Kidney tubule cell (primary cell): ENCODE measurements around the gene RNF38.
"Not testable (repeated sequence)": the region's sequence is repeated elsewhere in the genome, so short reads cannot be mapped to it uniquely, and the experiment has no call there.

ENCODE experiments used
- DNase-seq: peaks from one replicate; pipeline ENCODE4 v3.0.0-alpha.2; 2018; ENCODE audit warnings: low spot score

The RNF38 gene

DNA sequence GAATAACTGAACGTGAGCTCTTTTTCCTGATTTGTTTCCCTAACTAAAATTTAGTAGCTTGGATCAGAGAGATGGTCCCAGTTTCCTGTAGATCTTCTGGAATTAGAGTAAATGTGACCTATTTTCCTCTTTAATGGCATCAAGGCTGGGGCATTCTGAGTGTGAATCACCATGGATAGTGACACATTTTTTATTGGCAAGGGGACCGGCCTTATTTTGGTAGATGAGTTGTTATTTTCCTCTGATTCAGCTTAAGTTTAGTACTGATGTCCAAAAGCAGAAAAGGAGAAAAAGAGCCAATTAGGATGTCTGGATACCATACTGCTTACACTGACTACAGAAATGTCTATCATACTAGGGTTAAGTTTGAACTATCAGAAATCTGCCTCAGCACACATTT lies 68.1 kb downstream of the RNF38 start:
- no peak for DNase-seq

DNA sequence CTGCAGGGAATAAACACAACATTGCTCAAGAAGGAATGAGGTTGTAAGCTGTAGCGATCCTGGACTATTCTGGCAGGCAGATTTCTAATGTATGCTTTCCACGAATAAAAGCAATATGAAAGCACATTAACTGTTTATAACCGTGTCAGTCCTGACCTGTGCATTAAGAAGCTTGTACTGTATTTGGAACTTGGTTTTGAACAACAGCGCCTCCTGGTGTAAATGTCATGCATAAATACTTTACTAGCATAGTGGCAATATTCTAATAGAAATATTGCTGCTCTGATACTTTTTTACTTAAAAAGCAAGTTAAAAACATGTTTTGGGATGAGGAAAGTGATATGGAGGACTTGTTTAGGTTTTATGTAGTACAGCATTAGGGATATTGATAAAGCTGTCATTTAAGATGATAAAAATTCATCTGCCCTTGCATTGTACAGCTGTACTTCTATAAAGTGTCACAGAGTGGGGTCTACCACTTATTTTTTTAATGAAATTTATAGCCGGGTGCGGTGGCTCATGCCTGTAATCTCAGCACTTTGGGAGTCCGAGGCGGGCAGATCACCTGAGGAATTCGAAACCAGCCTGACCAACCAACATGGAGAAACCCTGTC lies 71.2 kb downstream of the RNF38 start:
- peak; percentile 80 for DNase-seq

DNA sequence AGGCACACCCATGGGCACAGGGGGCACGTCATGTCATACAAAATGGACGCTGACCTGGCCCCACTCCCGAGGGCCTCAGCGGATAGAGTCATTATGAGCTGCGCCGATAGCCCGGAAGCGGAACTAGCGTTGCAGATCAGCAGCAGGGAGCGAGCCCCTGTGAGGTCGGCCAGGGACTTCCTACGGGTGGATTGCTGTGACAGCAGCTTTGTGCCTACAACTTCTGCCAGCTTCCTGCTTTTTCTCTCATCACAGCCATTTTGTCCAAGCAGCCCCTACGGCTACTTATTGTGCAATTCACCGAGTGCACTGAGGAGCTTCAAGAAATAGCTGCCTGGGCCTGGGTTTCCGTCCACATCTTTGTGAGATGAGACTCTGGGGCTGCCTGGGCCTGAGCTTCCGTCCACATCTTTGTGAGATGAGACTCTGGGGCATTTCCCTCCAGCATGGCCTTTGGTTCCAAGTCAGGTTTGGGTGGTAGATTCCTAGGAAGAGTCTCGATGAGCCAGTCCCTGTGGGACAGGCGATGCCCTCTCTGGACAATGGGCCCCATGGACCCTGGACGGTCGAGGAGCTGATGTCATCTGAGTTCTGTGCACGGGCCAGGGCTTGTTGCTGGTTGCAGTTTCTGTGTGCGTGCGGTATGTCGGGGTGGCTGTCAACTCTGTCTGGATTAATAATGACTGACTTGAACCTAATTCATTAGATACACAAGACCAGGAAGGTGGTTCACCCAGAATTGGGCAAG lies 74.8 kb downstream of the RNF38 start:
- no peak for DNase-seq

DNA sequence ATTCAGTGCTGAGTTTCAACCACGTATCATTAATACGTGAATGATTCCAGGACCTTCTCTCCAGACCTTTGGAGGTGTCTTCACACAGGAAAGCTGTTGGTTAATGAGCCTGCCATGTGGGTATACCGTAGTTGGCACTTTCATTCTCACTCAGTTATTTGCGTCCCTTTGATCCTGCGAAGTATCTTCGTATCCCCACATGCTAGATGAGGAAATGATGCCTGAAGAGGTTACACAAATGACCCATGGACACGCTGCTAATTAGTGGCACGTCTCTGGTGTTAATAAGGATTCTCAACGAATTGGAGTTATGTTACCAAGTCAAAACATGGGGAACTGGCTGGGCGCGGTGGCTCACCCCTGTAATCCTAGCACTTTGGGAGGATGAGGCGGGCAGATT lies 76.1 kb downstream of the RNF38 start:
- DNase-seq = no peak

DNA sequence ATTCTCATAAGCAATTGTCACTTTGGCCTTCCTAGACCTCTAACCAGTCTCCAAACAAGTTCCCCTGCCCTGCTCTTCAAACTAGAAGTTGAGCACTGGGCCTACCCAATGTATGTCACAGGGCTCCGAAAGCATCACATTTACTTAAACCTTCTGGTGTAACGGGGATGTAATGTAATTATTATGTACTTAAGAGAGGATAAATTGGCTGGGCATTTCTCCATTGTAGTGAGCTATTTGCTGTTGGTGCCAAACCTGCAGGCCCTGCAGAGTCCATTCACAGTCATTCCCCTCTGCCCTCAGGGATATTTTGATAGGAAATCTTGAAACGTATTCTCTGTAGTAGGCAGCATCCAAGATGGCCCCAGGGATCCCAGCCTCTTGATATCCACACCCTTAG lies 77.6 kb downstream of the RNF38 start:
- DNase-seq = no peak

DNA sequence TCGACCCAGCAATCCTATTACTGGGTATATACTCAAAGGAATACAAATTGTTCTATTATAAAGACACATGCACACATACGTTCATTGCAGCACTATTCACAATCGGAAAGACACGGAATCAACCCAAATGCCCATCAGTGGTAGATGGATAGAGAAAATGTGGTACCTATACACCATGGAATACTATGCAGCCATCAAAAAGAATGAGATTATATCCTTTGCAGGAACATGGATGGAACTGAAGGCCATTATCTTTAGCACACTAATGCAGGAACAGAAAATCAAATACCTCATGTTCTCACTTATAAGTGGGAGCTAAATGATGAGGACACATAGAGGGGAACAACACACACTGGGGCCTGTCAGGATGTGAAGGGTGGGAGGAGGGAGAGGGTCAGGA lies 78.2 kb downstream of the RNF38 start:
- not testable (repeated sequence) for DNase-seq

DNA sequence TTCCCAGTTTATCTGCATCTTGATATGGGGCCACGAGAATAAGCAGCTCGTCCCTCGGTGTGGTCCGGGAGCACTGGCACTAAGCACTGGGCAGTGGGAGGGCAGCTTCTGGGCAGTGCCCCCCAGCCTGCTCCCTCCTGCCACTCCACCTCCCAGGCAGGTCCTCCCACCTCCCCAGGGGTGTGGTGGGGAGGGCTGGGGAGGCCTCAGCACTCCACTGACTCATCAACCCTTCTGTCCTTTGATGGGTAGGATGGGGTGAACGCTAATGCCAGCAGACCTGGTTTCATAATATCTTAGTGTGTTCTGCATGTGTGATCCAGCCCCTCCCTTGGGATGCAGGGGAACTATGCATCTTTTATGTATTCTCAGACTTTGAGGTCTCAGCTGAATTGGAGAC lies 79.6 kb downstream of the RNF38 start:
- peak; percentile 84 for DNase-seq

DNA sequence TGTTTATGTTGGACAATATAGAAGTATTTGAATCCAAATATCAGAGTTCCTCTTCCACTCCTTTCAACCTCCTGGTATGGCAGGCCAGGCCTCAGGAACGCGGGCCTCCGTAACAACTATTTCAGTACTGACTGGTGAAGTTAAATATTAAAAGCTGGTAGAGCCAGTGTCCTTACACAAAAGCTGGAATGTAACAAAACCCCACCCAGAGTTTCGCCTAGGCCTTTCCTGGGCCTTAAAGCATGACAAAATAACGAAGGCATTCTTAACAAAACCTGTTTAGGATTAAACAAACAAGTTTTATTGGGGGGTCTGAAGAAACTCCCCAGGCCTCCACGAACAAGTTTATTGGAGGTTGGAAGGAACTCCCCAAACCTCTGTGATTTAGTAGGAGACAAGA lies 80.3 kb downstream of the RNF38 start:
- peak; percentile 95 for DNase-seq

DNA sequence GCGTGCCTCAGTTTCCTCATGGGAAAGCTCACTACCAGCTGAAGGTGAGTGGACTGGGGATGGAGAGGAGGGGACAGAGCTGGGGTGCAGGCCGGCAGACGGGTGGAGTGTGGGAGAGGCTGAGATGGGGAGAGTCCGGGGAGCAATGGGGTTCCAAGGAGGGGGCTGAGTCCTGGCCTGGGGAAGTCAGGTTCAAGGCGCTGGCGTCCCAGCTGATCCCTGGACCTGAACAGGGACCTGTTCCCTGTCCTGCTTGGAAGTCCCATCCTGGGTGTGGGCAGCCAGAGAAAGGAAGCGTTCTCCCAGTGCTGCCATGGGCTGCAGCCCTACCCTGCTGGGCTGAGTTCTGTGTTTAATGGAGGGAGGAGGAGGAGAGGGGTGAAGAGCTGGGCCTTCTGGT lies 80.9 kb downstream of the RNF38 start:
- DNase-seq = no peak

DNA sequence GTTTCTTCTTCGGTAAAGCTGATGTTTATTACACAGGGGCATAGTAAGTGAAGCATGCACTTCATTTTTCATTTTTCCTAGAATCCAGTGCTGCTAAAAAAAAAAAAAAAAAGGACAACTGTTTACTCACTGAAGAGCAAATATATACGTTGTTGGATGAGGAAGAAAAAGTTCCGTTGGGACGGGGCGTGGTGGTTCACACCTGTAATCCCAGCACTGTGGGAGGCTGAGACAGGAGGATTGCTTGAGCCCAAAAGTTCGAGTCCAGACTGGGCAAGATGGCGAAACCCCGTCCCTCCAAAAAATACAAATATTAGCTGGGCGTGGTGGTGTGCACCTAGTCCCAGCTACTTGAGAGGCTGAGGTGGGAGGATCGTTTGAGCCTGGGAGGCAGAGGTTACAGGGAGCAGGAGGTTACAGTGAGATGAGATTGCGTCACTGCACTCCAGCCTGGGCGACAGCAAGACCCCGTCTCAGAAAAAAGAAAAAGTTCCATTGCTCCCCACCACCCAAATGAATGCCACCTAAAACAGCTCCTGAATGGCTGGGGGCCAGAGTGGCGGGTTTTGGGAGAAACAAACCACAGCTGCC lies 81.8 kb downstream of the RNF38 start:
- DNase-seq = no peak

DNA sequence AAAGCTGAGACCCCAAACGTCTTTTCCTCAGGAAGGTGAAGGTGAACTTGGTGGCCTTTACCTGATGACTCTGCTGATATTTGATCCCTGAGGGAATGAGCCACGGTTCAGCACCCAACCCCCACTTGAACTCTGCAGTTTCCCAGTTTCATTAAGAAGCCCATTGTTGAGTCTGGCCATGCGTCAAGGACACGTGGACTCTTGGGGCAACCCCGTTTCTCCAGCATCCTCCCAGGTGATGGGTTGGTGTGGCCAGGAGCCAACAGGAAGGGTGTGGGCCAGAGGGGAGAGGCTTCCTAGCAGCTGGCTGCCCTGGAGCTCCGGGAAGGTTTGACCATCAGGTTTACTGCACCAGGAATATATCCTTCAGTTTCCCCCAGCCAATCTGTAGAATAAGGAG lies 82.3 kb downstream of the RNF38 start:
- DNase-seq = peak; percentile 99

DNA sequence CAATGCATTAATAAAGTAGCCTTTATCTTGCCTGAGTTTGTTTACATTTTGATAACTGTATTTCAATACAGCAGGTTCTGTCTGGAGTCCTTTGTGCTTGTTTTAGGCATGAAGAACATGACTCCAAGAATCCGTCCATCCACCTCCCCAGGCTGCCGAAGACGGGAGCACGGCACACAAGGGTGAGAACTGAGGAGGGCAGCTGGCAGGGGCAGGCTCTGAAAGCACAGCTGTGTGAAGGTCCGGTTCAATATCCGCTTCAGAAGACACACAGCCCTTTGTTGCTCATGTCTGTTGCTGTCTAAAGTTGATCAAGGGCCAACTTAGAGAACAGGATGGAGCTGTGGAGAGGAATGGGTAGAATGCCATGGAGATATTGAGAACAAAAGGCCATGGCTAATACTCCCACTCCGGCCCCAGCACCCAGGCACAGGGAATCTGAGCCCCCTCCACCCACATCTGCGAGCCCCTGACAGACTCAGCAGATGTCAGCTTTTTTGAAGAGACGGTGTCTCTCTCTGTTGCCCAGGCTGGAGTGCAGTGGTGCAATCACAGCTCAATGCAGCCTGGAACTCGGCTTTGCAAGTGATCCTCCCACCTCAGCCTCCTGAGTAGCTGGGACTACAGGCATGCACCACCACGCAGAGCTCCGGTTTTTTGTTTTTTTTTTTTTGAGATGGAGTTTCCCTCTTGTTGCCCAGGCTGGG lies 83.3 kb downstream of the RNF38 start:
- peak; percentile 22 for DNase-seq

DNA sequence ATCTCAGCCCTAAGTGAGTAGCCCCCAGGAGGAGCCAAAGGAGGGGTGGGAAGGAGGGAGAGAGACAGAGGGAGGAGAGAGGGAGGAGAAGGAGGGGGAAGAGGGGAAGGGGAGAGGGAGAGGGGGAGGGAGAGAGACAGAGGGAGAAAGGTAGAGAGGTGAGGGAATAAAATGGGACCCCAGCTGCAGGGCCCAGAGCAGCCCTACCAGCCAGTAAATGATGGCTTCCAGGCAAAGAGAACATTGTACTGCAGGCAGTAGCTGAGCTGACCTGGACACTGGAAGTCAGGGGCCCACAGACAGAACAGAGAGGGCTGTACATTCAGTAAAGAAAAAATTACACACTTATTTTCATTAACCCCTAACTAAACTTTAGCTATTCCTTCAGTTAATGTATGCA lies 84.0 kb downstream of the RNF38 start:
- DNase-seq = no peak

DNA sequence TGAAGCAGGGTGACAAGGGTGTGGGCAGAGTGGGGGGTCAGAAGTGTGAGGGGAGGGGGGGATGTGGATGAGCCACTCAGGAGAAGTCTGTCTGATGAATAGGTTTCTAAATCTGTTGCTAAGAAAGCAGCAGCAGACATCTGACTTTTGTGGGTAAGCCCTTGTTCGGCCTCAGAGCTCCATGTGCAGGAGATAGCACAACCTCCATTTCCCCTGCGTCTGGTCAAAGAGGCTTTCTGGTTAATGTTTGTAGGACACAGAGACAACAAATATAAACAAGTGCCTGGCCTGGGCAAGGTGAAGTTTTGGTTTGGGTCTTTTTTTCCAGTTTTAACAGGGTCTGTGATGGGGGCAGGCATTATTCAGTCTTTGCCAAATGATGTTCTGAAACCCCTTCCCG lies 84.8 kb downstream of the RNF38 start:
- DNase-seq = no peak

DNA sequence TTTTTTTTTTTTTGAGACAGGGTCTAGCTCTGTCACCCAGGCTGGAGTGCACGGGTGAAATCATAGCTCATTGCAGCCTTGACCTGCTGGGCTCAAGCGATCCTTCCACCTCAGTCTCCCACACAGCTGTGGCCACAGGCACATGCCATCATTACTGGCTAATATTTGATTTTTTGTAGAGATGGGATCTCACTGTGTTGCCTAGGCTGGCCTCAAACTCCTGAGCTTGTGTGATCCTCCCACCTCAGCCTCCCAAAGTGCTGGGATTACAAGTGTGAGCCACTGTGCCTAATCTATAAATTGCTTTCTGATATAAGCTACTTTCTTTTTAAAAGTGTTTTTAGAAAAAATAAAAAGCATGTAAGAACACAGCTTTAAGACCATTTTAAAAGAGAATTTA lies 85.3 kb downstream of the RNF38 start:
- DNase-seq = no peak

DNA sequence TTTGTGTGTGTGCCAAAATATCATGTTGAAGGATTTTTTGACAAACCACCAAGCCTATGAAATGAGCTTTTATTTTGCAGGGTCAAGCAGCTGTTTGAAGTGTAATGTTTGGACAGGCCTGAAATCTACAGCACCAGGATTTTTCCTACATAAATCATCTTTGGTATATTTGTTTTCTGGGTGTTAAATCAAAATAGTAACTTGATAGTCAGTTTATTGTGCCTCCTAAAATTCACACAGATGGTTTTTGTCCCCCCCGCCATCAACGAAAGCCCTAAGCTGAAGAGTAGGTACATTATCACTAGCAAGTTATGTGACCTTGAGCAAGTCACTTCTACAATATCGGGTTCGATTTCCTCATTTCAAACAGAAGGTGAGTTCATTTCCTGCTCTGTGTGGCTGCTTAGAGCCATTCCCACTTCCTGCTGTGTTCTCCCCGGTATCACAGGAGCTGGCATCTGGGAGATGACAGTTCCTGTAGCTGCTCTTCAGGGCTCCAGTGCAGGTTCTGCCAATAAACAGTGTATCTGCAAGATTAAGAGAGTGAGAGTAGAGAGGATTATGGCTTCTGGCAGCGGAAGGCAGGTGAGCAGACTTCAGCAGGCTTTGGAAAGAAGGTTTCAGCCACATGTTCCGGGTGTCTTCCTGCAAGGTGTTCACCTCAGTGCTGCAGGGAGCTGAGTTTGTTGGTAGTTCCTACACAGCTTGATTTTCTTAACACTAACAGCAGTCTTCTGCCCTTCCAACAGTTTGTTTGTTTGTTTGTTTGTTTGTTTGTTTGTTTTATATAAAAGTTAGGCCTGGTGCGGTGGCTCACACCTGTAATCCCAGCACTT lies 93.4 kb downstream of the RNF38 start:
- DNase-seq = peak; percentile 68

DNA sequence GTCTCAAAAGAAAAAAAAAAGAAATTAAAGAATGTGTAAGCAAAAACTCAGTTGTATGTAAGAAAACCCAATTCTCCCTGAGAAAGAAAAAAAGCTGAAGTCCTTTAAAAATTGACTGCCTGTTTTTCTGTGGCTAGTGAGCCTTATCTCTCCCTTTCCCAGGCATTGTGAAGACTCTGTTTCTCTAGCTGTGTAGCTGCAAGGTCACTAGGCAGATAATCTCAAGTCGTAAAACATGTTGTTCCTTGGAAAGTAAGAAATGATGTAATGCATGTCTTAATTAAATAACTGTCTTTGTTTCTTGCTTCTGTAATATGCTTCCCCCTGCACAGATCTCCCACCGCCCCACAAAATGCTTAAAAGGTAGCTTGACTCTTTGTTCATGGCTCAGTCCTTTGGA lies 95.7 kb downstream of the RNF38 start:
- DNase-seq = not testable (repeated sequence)

DNA sequence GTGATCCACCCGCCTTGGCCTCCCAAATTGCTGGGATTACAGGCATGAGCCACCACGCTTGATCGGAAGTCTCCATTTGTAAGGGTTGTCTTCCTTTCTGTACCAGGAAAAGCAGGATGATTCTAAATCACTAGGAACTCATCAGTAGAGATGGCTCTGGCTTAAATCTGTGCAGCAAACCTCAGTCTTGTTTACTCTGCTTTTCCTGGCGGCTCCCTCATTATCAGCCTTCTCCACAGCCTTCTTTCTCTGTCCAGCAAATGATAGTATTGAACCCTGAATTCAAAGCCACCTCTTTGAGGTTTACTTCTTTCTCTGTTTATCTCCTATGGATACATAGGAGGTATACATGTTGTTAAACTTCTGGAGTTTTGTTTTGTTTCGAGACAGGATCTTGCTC lies 98.8 kb downstream of the RNF38 start:
- DNase-seq = no peak

DNA sequence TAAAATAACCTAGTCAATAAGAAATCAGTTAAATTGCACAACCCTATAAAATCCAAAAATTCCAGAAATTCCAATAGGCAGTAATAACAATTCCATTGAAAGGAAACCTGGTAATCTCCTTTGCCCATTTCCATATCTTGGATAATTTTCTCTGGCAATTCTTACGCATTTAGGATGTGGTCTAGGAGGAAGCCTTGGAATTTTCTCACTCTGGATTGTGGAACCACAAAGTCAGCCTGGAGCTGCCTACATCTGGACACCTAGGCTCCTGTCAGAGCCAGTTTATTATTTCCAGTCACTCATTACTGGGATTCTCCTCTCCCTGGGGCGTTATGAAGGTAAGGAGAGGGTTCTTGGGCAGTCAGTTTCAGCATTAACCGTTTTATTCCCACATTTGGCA lies 101.5 kb downstream of the RNF38 start:
- peak; percentile 41 for DNase-seq

DNA sequence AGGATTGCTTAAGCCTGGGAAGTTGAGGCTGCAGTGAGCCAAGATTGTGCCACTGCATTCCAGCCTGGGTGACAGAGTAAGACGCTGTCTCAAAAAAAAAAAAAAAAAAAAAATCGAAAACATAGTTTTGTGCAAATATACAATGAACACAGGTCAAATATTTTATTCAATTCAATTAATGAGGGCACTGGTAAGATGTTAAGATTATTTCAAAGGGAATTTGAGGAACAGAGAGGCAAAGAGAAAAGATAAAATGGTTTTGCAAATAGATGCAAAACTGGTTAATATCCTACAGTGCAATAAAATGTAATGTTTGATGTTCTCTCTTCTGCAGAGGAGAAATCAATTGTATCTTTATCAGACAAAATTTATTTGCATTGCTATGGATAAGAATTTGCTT lies 102.3 kb downstream of the RNF38 start:
- no peak for DNase-seq

DNA sequence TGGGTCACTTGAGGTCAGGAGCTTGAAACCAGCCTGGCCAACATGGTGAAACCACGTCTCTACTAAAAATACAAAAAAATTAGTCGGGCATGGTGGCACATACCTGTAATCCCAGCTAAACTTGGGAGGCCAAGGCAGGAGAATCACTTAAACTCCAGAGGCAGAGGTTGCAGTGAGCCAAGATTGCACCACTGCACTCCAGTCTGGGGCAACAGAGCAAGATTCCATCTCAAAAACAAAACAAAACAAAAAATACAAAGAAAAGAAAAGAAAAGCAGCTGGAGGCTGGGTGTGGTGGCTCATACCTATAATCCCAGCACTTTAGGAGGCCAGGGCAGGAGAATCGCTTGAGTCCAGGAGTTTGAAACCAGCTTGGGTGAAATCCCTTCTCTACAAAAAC lies 105.1 kb downstream of the RNF38 start:
- DNase-seq = not testable (repeated sequence)

DNA sequence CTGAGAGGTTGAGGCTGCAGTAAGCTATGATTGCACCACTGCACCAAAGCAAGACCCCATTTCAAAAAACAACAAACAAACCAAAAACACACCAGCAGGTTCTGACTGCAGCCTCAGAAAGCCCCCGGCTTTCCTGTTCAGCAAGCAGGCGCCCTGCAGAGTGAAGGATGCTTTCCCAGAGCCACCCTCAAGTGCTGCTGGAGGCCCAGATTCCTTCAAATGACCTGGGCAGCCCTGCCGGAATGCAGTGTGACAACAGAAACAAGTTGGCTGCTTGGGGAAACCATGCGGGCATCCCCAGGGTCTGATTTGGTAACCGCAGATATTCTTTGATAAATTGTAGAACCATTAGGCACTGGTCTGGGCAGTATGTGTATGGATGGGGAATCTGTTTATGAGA lies 106.2 kb downstream of the RNF38 start:
- no peak for DNase-seq
